Nephron (organoid): Measurements from ENCODE around the gene ASIC4.

Experiments
- H3K27ac Mint-ChIP-seq, 3 experiments: 2 replicates each; pipeline ENCODE4 v1.8.0; 2020; ENCODE audit warnings: mixed read lengths in 3 of 3, mild to moderate bottlenecking in 2 of 3, moderate library complexity in 1 of 3
- H3K27me3 Mint-ChIP-seq: 2 replicates; pipeline ENCODE4 v1.8.0; 2021; ENCODE audit warnings: low read depth, mild to moderate bottlenecking, moderate library complexity, mixed read lengths
- H3K36me3 Mint-ChIP-seq: 2 replicates; pipeline ENCODE4 v1.8.0; 2020; ENCODE audit warnings: low read depth, mixed read lengths
- H3K4me1 Mint-ChIP-seq: 2 replicates; pipeline ENCODE4 v1.8.0; 2020; ENCODE audit warnings: mixed read lengths
- H3K4me3 Mint-ChIP-seq, 3 experiments: 2 replicates each; pipeline ENCODE4 v1.8.0; 2020; ENCODE audit warnings: mild to moderate bottlenecking in 3 of 3, mixed read lengths in 3 of 3, moderate library complexity in 2 of 3
- H3K9me3 Mint-ChIP-seq: 2 replicates; pipeline ENCODE4 v1.8.0; 2020; ENCODE audit warnings: mixed read lengths
- CTCF ChIP-seq, 3 experiments: fragments of 200-600 bp; sonication (generic); IDR thresholded peaks; one replicate each; pipeline ENCODE4 v1.5.0; 2021; ENCODE audit warnings: antibody characterized with exemption in 3 of 3; ENCODE audit not compliant: unreplicated experiment in 3 of 3

ASIC4 gene

GRCh38 chr2:219468410-219469185, 45.7 kb upstream of the ASIC4 start:
- Mint-ChIP-seq H3K4me1 (no peaks in the 10 kb centered on the region), H3K36me3 (no peaks in the 10 kb centered on the region), H3K27ac (no peak overlapping the region), H3K27me3 (no peaks in the 10 kb centered on the region), H3K9me3 (no peaks in the 10 kb centered on the region), H3K4me3 (no peak overlapping the region)
- no peak for TF ChIP-seq CTCF (IDR thresholded peaks at IDR 0.05; ENCODE audit: unreplicated experiment in 3 of 3)

- H3K4me1 Mint-ChIP-seq, result no peaks in the 10 kb centered on the region
- no peak overlapping the region for H3K4me3 Mint-ChIP-seq
Observed at GRCh38 chr2:219469186-219469724, 45.0 kb upstream of the ASIC4 start.

GRCh38 chr2:219470429-219470828, 43.9 kb upstream of the ASIC4 start:
- no peak overlapping the region for H3K27ac Mint-ChIP-seq
- no peak for TF ChIP-seq CTCF (IDR thresholded peaks at IDR 0.05; ENCODE audit: unreplicated experiment in 3 of 3)

More at GRCh38 chr2:219469186-219469724, 45.0 kb upstream of the ASIC4 start:
- no peaks in the 10 kb centered on the region for H3K27me3 Mint-ChIP-seq
- no peak overlapping the region for H3K27ac Mint-ChIP-seq
- H3K9me3 Mint-ChIP-seq, result no peaks in the 10 kb centered on the region
- H3K36me3 Mint-ChIP-seq, result no peaks in the 10 kb centered on the region
- no peak for TF ChIP-seq CTCF (IDR thresholded peaks at IDR 0.05; ENCODE audit: unreplicated experiment in 3 of 3)

GRCh38 chr2:219471476-219472371, 42.6 kb upstream of the ASIC4 start:
- H3K27ac Mint-ChIP-seq, result no peak overlapping the region
- H3K27me3 Mint-ChIP-seq, result no peaks in the 10 kb centered on the region
- no peak for TF ChIP-seq CTCF (IDR thresholded peaks at IDR 0.05; ENCODE audit: unreplicated experiment in 3 of 3)
- no peak overlapping the region for H3K4me3 Mint-ChIP-seq
- H3K36me3 Mint-ChIP-seq, result no peaks in the 10 kb centered on the region
- peaks cover 7% of the 10 kb centered on the region for H3K4me1 Mint-ChIP-seq
- no peaks in the 10 kb centered on the region for H3K9me3 Mint-ChIP-seq

More at GRCh38 chr2:219470429-219470828, 43.9 kb upstream of the ASIC4 start:
- Mint-ChIP-seq H3K36me3 (no peaks in the 10 kb centered on the region), H3K9me3 (no peaks in the 10 kb centered on the region), H3K27me3 (no peaks in the 10 kb centered on the region), H3K4me1 (no peaks in the 10 kb centered on the region), H3K4me3 (no peak overlapping the region)

GRCh38 chr2:219472629-219473187, 41.6 kb upstream of the ASIC4 start:
- H3K27me3 Mint-ChIP-seq, result peaks cover 4% of the 10 kb centered on the region
- H3K4me3 Mint-ChIP-seq, result no peak overlapping the region
- H3K4me1 Mint-ChIP-seq, result peaks cover 11% of the 10 kb centered on the region
- H3K27ac Mint-ChIP-seq, result no peak overlapping the region
- no peaks in the 10 kb centered on the region for H3K9me3 Mint-ChIP-seq
- no peaks in the 10 kb centered on the region for H3K36me3 Mint-ChIP-seq
- no peak for TF ChIP-seq CTCF (IDR thresholded peaks at IDR 0.05; ENCODE audit: unreplicated experiment in 3 of 3)
